Activated CD4-positive, CD25-positive, alpha-beta regulatory T cell treated with anti-CD3 and anti-CD28 coated beads, Interleukin-2, amount 50 U/mL, for 72 hours (primary cell): ENCODE data around the gene DOCK4.

Source experiments
- DNase-seq: peaks from one replicate; pipeline ENCODE4 v3.0.0; 2021

Gene DOCK4

GRCh38 chr7:111872450-111873325, 333.5 kb downstream of the DOCK4 start:
- no peak for DNase-seq

DNA sequence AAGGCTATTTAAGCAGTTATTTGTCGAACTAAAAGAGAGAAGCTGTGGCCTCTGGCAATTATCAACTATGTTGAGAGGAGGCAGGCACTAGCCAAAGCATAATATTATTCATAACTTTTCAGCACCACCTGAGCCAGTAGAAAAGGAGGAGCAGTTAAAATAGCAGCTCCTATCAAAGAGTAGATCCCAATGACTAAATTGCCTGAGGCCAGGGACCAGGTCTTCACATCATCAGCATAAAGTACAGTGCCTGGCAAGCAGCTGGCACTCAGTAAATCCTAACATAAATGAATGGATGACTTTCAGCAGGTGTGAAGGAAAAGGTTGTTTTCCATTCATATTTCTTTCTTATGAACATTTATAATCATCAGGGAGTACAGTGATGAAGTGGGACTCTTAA, 334.9 kb downstream of the DOCK4 start:
- DNase-seq, result no peak

DNA sequence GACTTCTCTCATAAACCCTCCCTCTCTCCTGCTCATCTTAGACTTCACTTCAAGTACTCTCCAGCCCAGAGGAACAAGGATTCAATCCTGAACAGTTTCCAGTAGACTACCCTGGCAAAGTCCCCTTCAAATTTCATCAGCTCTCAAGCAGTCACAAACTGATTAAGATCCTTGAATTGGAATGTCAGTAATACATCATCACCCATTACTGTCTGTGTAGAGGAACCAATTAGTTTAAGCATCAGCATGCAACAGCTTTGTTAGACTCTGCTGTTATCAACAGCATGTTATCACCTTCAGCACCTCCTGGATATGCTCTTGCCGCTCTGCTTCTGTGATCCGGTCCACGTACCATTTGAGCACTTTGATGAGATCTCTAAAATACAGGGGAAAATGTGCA, 336.9 kb downstream of the DOCK4 start:
- DNase-seq, result no peak

DNA sequence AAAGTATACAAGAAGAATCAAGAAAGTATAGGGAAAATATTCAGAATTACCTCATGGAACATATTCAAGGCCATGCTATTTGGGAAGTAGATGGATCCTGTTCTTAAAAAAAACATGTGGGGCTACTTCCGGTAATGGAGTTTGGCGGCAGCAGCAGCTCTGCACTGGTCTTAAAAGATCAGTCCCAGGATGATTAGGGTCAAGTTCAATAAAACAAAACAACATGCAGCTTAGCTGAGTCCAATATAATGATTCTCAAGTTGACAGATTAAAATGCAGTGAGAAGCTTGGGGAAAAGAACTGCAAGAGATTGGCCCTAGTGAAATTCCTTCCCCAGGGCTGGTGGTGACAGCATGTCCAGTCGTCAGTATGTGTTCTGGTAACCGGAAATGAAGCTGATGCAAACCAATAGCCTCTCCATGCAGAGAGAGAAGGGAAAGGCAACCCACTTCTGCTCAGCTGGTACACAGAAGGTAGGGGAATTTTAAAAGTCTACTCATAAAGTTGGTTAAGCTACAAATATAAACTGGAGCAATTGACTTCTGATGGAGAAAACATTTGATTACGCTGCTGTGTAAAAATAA, 338.8 kb downstream of the DOCK4 start:
- DNase-seq, result no peak

- no peak for DNase-seq
Measured at GRCh38 chr7:111866787-111867186, 339.4 kb downstream of the DOCK4 start.

GRCh38 chr7:111865430-111865829, 340.8 kb downstream of the DOCK4 start:
- DNase-seq, result no peak

DNA sequence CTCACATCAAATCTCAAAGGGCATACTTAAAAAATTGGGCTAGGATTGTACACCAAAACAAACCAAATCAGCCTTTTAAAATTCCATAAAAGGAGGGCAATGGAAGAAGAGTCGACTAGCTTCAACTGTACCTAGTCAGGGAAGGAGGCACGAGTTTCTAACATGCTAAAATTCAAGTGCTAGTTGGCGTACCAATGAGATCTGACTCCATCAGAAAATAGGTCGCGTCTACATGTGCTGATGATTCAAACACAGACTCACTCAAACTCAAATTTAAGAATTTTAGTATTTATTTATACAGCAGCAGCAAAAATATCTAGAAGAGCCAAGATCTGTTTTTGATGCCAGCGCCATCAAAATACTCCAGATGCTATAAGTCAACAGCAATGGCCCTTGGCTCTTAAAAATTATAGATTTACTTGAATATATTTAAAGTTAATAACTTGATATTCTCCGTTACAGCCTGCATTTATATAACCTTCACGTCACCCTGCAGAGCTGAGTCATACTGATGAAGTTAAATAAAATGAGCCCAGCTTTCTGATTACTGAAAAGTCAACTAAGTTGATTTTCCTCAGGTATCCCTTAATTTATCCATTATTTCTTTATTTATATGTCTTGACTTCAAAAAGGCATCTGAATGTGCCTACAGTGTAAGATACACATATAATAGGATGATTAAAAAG, 341.8 kb downstream of the DOCK4 start:
- no peak for DNase-seq

DNA sequence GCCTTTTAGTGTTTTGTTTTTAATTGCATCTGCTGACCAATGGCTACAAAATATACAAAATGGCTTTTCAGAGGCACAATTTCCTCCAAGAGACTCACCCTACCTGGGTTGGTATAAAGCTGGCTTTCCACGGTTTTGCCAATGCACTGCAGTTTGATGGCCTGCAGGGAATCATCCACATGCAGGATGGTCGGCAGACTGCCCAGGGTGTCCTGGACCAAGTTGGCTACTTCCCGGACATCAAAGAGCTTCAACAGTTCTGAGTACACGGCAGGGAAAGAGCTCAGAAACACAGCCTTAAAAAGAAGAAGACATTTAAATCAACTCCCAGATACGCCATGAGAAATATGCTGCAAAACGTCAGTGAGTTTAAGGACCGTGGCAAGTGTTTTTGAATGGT, 342.9 kb downstream of the DOCK4 start:
- DNase-seq, result no peak

DNA sequence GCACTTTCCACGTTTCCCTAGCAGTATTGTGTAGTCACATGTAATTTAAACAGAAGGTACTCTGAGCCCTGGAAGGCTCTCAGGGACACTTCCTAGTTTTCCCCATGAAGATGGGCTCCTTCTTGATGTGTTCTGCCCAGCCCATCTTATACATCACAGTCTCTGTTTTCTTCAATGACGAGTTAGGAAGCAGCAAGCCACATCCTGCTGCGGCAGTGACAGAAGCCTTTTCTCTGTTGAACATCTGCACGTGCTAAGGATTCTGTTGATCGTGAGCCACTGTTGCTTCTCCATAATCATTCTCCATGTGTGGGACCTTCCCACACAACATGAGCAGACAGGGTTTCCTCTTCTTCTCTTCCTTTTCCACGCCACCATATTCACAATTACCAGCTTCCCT, 346.0 kb downstream of the DOCK4 start:
- DNase-seq, result no peak

- no peak for DNase-seq
Measured at GRCh38 chr7:111858331-111858730, 347.9 kb downstream of the DOCK4 start.

DNA sequence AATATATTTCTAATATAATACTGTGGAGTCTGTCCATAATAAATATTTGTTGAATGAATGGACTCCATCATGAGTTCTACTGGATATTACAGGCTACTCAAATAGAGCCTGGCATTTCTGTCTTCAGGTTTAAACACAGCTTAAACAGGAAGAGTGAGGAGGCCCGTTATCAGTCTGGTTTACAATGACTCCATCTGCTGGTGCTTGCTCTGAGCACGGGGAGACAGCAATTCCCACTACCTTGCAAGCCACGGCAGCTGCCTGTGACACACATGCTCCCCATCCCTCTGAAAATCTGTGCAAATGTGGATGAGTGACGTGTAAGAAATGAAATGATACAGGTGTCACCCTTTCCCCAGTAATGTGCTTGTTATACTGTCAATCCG, 350.4 kb downstream of the DOCK4 start:
- DNase-seq, result no peak

DNA sequence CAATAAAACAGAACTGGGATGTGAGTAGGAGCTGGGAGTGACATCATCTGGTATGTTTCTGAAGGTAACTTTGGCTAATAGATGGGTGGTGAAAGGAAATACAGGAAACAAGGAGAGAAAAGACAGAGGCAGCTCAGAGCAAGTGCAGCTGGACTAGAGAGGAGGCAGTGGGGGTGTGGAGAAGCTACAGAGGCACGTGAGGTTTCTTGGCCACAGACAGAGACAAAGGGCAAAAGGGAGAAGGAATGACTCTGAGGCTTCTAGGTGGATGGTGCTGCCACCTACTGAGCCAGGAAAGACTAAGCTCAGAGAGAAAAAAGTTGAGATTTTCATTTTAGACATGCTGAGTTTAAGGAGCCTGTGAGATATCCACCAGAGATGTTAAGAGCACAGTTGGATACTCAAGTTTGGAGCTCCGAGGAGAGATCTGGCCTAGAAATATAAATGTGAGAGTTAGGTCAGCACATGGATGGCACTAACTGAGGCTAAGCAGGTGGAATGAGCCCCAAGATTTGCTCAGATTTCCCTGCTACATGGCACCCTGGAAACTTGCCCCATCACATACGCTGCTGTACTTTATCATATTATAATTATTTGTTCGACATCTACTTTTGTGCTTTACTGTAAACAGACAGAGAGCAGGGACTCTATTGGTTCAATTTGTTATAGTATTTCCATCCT, 350.9 kb downstream of the DOCK4 start:
- no peak for DNase-seq

DNA sequence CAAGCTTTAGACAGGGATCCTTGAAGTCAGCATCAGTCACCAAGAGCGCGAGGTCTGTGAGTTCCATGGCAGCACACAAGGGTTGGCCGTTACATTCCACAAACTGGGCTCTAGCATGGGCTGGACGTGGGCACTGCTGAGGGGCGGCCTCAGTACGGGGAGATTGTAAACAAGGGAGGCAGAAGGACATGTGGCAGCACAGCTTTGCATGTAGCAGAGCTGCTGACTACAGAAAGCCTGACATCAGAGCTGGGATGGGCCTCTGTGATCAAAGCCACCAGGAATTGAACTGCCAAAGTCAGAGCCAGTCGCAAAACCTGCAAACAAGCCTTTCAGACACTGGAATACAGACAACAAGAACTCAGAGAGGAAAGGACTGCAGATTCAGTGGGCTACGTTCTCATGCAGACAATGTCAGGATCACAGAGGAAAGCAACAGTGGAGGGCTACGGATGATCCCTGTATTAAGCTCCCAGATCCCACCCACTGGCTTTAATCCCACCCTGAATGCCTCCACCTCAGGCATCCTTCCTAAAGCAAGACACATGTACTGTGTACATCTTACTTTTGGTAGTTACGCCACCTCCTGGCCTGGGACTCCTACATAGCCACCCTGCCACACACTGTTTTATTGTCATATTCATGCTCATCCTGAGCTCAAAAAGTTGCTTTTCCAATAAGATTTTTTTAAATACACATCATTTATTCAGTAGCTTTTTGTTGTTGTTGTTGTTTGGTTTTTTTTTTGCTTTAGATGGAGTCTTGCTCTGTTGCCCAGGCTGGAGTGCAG, 352.8 kb downstream of the DOCK4 start:
- DNase-seq, result no peak

DNA sequence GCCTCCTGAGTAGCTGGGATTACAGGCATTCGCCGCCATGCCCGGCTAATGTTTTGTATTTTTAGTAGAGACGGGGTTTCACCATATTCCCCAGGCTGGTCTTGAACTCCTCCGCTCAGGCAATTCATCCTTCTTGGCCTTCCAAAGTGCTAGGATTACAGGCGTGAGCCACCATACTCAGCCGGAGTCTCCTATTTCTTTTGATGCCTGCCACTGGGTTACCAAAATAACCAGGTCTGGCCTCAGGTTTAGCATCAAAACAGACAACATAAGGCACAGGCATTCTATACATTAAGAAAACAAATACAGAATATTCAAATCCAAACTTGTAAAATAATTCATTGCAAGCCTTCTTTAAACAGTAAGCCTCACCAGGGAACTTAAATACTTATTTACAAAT, 354.1 kb downstream of the DOCK4 start:
- no peak for DNase-seq

DNA sequence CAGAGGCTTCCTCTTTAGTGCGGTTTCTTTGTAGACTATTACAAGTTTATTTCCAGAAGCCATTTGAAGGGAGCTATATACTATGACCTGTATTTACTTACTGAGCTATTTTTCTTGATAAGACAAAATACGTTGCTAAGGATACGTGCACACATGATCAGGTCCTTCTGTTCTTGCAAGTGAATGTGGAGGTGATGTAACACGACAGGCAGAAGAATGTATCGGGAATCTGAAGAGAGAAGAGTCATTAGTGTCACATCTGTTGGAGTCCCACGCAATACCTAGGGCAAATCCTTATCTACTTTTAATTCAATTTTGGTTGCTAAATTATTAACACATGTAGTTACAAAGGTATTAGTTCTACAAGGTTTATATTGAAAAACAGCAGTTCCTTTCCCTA, 359.3 kb downstream of the DOCK4 start:
- DNase-seq, result no peak

DNA sequence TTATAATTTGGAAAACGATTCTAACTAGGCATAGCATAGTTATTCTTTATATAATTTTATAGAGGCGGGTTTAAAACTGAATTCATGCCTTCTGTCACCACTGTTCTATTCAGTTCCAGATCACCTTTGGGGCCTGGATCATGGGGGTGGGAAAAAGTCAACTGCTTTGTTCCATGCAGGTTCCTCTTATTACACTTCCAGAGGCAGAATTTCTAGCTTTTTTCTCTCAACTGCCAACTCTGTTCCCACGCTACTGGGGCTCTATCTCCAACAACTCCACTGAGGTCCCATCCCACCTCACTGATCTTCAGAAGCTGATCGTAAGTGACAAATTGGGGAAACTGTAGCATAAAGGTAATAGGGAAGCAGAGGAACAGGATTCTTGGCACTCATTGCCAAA, 360.3 kb downstream of the DOCK4 start:
- no peak for DNase-seq

- no peak for DNase-seq
Measured at GRCh38 chr7:111844904-111845671, 361.1 kb downstream of the DOCK4 start.

DNA sequence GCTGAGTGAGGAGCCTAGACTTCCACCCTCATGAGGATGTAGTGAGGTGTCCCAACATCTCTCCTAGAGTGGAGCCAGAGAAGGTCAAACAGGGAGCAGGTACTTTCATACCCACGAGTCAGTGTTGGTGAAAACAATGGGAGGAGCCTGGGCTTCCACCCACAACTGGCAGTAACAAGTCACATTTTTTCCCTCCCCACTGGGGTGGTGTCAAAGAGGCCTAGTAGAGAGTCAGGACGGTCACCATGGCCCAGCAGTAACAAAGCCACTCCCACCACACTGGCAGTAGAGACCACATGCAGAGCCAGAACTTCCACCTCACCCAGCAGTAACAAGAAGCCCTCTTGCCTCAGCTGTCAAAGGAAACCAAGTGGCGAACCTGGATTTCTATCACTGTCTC, 363.7 kb downstream of the DOCK4 start:
- DNase-seq, result no peak

DNA sequence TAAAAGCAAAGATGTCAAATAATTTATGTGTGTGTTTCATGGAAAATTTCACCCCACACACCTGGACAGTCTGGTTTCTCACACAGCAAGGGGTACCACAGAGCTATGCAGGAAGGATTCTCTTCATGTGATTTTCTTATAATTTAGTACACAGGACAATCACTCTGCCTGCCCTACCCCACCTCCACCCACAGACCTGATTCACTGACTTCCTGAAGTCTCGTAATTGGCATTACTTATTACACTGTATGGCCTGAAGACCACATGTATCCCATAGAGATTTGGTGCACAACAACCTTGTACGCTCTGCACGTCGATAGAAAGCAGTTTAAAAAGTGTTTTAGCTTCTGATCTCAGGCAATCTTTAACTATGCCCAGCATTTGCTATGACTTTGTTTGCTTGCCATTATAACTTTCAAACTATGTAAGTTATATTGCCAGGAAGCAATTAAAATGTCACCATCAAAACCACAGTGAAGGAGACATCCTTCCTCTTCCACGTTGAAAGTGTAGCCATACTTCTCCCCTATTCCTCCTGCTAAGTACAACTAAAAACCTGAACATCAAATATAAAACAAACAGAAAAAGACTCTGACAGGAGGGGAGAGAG, 364.5 kb downstream of the DOCK4 start:
- DNase-seq, result no peak

GRCh38 chr7:111840528-111840927, 365.7 kb downstream of the DOCK4 start:
- DNase-seq, result no peak

DNA sequence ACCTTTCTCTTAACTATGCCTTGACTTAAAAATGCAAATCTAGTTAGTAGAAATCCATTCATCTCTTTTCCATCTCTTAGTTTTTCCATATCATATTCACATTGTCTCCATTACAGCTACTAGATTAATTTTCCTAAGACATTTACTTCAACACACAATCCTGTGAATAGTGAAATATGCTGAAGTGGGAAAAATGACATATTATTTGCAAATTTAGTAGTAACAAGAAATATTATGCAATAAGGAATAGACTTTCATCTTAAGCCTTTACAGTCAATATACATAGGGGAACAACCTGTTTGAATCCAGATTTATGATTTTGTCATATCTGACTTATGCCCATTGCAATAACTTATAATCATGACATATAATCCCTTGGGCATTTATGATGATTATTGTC, 366.9 kb downstream of the DOCK4 start:
- DNase-seq, result no peak

GRCh38 chr7:111836592-111836991, 369.6 kb downstream of the DOCK4 start:
- DNase-seq, result no peak
